RPMI8226 (cell line): ENCODE measurements around the gene FGGY.

ENCODE experiments used
- DNase-seq: peaks from one replicate; pipeline ENCODE4 v3.0.0-alpha.2; 2015

The FGGY gene

GRCh38 chr1:59418363-59419144 is 121.7 kb downstream of the FGGY start:
- DNase-seq, result no peak

DNA sequence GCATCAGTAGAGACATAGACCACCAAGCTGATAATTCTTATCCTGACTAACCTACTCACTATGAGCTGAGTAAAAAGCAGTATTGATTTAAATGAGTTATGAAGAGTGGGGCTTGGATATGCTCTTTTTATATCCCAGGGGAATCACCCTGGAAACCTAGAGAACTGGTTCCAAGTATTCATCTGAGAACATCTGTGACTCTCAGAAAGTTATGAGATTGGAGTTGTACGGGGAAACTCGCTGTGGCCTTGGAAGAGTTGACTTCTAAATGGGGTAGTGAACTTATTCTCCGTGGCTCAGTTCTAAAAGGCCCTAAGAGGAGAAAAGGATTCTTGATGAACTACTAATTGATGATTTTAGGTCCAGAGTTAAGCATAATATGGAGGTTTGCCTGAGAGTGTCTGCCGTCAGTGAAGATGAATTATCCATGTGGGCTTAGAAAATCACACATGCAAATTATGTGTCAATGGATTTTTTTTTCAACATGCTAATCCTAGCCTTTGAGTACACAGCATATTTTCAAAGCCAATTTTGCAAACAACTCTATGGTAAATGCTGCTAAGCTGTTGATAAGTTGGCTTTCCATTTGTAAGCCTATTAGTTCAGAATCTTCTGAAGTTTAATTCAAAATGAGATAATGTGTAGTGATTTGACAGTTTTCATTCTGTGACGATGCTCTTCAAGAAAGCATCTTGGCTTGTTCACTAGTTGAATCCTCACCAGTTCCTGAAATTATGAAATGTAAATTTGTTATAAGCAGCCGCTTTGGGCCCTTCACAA is 122.7 kb downstream of the FGGY start:
- DNase-seq, result no peak

DNA sequence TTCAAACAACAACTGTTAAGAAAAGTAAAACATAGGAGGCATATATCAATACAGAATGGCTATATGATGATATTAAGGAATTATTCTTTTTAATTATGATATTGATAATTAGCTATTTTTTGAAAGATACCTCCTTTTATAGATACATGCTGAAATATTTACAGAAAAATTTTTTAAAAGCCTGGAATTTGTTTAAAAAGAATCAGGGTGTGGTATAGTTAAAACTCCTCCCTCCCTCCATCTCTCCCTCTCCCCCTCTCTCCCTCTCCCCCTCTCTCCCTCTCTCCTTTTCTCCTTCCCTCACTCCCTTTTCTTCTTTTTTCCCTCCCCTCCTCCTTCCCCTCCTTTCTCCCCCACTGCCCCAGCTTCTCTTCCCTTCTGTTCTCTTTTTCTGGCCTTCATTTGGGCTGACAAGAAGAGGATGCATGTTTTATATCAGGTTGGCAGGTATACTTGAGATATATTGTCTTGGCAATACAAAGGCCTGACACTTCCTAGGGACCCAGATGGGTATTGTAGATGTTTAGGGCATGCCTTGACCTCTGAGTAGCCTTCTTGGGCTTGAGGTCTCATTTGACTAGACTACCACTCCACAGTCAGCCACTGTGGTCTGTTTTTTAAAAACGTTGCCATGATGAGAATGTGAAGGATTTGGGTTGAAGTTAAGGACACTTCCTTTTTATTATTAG is 124.5 kb downstream of the FGGY start:
- DNase-seq, result no peak

DNA sequence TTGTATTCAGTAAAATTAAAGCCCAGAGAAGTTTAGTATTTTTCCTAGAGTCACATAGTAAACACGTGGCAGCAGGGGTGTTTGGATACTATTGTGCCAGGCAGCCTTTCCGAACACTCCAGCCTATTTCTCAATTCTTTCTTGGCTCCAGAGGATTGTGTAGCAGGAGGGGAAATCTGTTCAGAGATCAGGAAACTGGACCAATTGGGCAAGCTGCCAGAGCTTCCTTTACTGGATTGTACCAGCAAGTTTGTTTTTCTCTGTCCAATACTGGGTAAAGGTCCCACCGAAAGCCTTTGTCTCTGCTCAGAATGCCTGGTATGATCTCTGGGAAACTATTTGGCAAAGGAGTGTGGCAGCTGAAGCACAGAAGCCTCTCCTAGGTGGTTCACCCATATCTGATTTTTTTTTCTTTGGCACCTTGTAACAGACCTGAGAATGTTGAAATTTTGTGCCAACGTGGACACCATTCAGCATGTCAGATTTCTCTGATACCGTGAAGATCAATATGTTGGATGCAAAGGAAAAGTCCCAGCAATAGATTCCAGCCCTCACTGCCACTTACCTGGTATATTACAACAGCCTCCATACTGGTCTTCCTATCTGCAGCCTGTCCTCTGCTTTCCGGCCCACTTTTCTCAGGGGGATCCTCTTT is 126.2 kb downstream of the FGGY start:
- no peak for DNase-seq

GRCh38 chr1:59427155-59427554 is 130.3 kb downstream of the FGGY start:
- DNase-seq, result no peak

- no peak for DNase-seq
These were observed 130.9 kb downstream of the FGGY start for GRCh38 chr1:59427784-59428183.

- DNase-seq, result no peak
These were observed 131.9 kb downstream of the FGGY start for GRCh38 chr1:59428828-59429227.

- no peak for DNase-seq
These were observed 132.8 kb downstream of the FGGY start for GRCh38 chr1:59429656-59430055.

DNA sequence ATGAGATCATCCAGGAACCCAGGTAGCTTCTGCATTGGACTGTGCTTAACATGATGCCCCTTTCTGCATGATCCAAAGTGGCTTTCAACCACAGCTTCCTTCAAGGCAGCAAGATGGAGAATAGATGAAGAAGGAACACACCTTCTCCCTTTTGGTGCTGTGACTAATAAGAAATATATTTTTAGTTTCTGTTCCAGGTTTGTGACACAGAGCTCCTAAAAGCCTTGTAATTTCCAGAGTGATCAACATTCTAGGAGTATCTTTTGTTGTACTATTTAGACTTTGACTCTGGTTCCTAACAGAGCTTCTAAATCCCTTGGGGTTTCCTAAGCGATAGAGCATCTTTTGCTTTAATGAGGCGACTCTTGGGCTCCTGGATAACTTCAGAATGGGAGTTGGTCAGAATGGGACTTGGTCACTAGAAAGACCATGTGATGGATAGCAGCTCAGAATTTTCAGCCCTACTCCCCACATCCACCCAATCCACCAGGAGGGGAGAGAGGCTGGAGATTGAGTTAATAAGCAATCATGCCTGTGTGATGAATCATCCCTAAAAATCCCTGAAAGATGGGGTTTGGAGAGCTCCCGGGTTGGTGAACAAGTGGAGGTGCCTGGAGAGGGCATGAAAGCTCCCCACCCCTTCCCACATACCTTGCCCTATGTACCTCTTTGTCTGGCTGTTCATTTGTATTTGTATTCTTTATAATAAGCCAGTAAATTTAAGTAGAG is 134.8 kb downstream of the FGGY start:
- DNase-seq, result no peak

GRCh38 chr1:59432531-59433439 is 135.9 kb downstream of the FGGY start:
- DNase-seq, result no peak

DNA sequence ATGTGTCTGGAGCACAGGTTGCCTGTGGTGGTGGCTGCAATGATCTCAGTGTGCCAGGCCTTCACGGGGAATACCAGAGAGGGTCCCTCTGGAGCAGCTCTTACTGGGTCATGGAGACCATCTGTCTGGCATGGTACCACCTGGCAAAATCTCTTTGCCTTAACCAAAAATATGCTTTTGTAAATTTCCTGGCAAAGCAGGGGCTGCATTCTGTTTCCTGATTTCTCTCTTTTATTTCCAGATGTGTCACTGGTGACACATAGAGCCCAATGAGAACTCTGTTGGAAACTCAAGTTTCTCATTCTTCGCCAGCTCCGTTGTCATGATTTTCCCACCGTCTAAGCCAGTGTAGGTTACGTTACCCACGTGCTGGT is 136.5 kb downstream of the FGGY start:
- DNase-seq, result no peak

- DNase-seq, result no peak
These were observed 137.4 kb downstream of the FGGY start for GRCh38 chr1:59434336-59434735.

DNA sequence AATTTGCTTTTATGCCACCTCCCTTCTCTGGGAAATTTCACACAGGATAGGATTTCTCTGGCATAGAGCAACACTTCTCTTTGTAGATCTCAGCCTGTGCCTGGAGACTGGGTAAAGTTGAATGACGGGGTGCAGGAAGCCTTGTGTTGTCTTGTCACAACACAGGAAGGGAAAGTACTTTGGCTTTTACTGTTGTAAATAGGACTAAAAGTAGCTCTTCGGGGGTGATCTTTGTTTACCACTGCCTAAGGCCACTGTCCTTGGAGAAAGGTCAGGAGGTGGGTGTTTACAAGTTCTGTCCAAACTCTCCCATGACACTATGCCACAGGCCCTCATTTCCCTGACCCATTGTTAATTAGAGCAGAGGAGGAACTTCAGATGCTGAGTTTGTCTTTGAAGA is 139.7 kb downstream of the FGGY start:
- DNase-seq, result no peak

DNA sequence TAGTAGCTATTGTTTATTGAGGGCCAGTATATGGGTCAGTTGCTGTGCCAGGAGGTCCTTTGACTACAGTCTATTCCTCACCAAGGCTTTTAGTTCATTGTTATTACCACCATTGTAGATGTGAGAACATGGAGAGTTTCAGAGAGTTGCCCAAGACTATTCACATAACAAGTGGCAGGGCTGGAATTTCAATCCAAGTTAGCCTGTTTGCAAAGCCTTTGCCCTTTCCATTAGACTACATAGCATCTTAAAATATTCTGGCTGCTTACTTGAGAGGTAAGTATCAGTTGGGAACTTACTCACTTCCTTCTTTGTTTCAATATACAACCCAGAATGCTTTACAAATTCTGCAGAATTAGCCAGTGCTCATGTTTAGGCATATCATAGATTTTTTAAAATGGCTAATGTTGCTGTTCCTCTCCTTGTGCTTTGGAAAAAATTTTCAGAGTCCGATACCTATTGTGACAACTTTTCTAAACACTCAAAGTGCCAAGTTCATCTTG is 141.2 kb downstream of the FGGY start:
- DNase-seq, result no peak

DNA sequence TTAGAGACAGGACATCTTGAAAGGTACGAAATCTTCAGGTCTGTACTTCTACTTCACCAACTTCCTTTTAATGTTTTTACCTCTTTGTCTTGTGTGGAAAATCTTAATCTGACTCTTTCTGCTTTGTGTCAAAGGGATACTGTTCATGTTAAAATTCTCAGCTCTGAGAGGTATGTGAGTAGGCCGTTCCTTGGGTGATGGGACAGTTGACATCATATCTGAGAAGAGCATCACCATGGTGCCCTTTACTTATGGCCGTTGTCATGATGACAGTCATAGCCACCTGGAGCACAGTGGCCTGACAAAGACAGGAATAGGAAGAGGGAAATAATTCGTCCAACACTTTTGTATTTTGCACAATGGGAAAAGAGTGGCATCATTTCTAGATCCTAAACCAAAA is 145.6 kb downstream of the FGGY start:
- no peak for DNase-seq

DNA sequence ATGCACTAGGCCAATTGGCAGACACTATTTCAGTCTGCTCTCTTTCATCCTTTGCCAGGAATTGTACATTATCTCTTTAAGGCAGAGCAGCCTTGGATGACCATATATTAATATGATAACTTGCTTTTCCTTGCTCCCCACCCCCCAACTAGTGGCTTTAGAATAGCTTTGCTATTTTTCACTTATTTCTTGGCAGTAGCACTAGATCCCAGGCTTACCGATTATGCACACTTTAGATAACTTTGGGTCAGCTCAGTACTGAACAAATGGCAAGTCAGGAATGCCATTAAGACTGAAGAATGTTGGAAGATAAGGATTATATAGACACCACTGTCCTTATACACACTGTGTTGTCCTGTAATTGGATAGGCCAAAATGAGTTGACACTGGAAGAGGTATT is 146.4 kb downstream of the FGGY start:
- DNase-seq, result no peak

DNA sequence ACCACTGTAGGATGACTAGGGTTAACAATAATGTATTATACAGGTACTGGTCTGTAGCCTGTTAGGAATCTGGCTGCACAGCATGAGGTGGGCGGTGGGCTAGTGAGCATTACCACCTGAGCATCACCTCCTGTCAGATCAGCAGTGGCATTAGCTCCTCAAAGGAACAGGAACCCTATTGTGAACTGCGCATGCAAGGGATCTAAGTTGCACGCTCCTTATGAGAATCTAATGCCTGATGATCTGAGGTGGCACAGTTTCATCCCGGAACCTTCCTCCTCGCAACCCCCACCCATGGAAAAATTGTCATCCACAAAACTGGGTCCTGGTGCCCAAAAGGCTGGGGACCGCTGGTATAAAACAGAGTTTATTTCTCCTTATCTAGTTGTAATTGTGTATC is 147.6 kb downstream of the FGGY start:
- no peak for DNase-seq

DNA sequence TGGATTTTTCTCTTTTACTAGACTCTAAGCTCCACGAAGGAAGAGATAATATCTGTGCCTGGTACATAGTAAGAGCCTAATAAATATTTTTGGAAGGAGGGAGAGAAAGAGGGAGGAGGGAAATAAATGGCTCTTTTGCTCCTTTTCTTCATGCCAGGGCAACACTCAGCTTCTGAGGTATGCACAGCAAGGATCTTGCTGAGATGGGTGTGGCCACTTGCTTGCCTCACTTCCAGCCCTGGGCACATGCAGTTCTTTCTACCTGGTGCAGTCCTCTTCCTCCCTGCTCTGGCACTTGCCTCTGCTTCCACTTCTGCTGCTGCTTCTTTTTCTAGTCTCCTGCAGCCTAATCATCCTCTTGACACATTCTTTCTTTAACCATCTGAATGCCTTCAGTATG is 148.1 kb downstream of the FGGY start:
- DNase-seq, result no peak

- no peak for DNase-seq
These were observed 149.5 kb downstream of the FGGY start for GRCh38 chr1:59446257-59446901.

GRCh38 chr1:59452026-59452425 is 155.1 kb downstream of the FGGY start:
- no peak for DNase-seq

GRCh38 chr1:59452559-59452958 is 155.7 kb downstream of the FGGY start:
- DNase-seq, result no peak
